DND-41 (cell line): ENCODE measurements around the gene EPC2.
"Not testable (repeated sequence)": the region's sequence is repeated elsewhere in the genome, so short reads cannot be mapped to it uniquely, and the experiment has no call there.

ENCODE experiments used
- ATAC-seq: fragments of 200-7000 bp; cut with Tn5 transposase; 3 replicates; pipeline ENCODE4 v1.9.1; 2021; ENCODE audit warnings: low read depth; ENCODE audit not compliant: insufficient read depth
- DNase-seq: peaks from one replicate; pipeline ENCODE4 v3.0.0-alpha.2; 2020
- H2AFZ ChIP-seq: 2 replicates; pipeline ENCODE4 v1.6.0; 2012; ENCODE audit warnings: low read depth, low read length
- H3K27ac ChIP-seq: 2 replicates; pipeline ENCODE4 v1.5.1; 2012; ENCODE audit warnings: low read length, inconsistent platforms
- H3K27me3 ChIP-seq: fragments of 200-600 bp; sonication (generic); 2 replicates; pipeline ENCODE4 v1.6.0; 2012; ENCODE audit warnings: low read length, mild to moderate bottlenecking, inconsistent platforms; ENCODE audit not compliant: insufficient read depth, poor library complexity
- H3K36me3 ChIP-seq: 2 replicates; pipeline ENCODE4 v1.5.1; 2012; ENCODE audit warnings: low read length, inconsistent platforms; ENCODE audit not compliant: insufficient read depth
- H3K4me1 ChIP-seq: 2 replicates; pipeline ENCODE4 v1.5.1; 2012; ENCODE audit warnings: mild to moderate bottlenecking, low read length; ENCODE audit not compliant: insufficient read depth
- H3K4me2 ChIP-seq: 2 replicates; pipeline ENCODE4 v1.6.0; 2012; ENCODE audit warnings: mild to moderate bottlenecking, moderate library complexity, low read length, inconsistent platforms; ENCODE audit not compliant: insufficient read depth
- H3K4me3 ChIP-seq, 2 experiments: fragments of 200-600 bp in 1 of 2; shearing (Covaris generic) in 1 of 2; 2 replicates each; pipeline ENCODE4 v1.5.1; 2012 to 2016; ENCODE audit warnings: inconsistent platforms in 2 of 2, low read length in 2 of 2, mild to moderate bottlenecking in 2 of 2, low read depth in 1 of 2, moderate library complexity in 1 of 2
- H3K79me2 ChIP-seq: 2 replicates; pipeline ENCODE4 v1.6.0; 2012; ENCODE audit warnings: low read length, inconsistent platforms; ENCODE audit not compliant: insufficient read depth
- H3K9ac ChIP-seq: 2 replicates; pipeline ENCODE4 v1.6.0; 2012; ENCODE audit warnings: low read depth, mild to moderate bottlenecking, inconsistent platforms, low read length, moderate library complexity
- H3K9me3 ChIP-seq: 2 replicates; pipeline ENCODE4 v1.5.1; 2012; ENCODE audit warnings: low read length, moderate library complexity, mild to moderate bottlenecking, inconsistent platforms; ENCODE audit not compliant: insufficient read depth, severe bottlenecking
- H4K20me1 ChIP-seq: 2 replicates; pipeline ENCODE4 v1.6.0; 2012; ENCODE audit warnings: low read length; ENCODE audit not compliant: insufficient read depth
- CTCF ChIP-seq: IDR thresholded peaks from 2 replicates; pipeline ENCODE4 v1.5.1; 2012; ENCODE audit warnings: borderline replicate concordance, low read length, moderate library complexity, mild to moderate bottlenecking; ENCODE audit not compliant: poor library complexity, severe bottlenecking; ENCODE audit errors: extremely low read depth
- EZH2 ChIP-seq: IDR thresholded peaks from 3 replicates; pipeline ENCODE4 v1.6.1; 2012; ENCODE audit warnings: borderline replicate concordance, low read depth, mild to moderate bottlenecking, moderate library complexity, low read length, inconsistent platforms; ENCODE audit not compliant: severe bottlenecking

EPC2 gene

GRCh38 chr2:148789059-148789458, 144.5 kb downstream of the EPC2 start:
- Histone ChIP-seq H3K27me3 (no peaks in the 10 kb centered on the region), H3K9me3 (no peaks in the 10 kb centered on the region), H3K79me2 (no peaks in the 10 kb centered on the region), H3K36me3 (peaks cover 38% of the 10 kb centered on the region), H3K4me2 (no peak overlapping the region), H4K20me1 (no peaks in the 10 kb centered on the region), H3K27ac (no peak overlapping the region), H2AFZ (no peak overlapping the region), H3K9ac (no peak overlapping the region), H3K4me1 (no peaks in the 10 kb centered on the region), H3K4me3 (no peak overlapping the region)
- ATAC-seq (no peak), DNase-seq (no peak)
- TF ChIP-seq EZH2 (no peak), CTCF (no peak)

GRCh38 chr2:148790172-148790571, 145.6 kb downstream of the EPC2 start:
- DNase-seq, H3K79me2 ChIP-seq, H4K20me1 ChIP-seq, H2AFZ ChIP-seq, ATAC-seq, H3K9me3 ChIP-seq, H3K9ac ChIP-seq, H3K27me3 ChIP-seq, H3K27ac ChIP-seq, H3K4me3 ChIP-seq, H3K4me2 ChIP-seq, H3K4me1 ChIP-seq: not testable (repeated sequence)
- H3K36me3 ChIP-seq, result peaks cover 27% of the 10 kb centered on the region; the same call in 1 of the 2 replicates

GRCh38 chr2:148794558-148794957, 150.0 kb downstream of the EPC2 start:
- Histone ChIP-seq H2AFZ (no peak overlapping the region), H3K9ac (no peak overlapping the region), H3K36me3 (no peaks in the 10 kb centered on the region; the same call in 1 of the 2 replicates), H3K4me3 (no peak overlapping the region), H3K4me1 (no peaks in the 10 kb centered on the region), H3K9me3 (no peaks in the 10 kb centered on the region), H3K27ac (no peak overlapping the region), H3K27me3 (no peaks in the 10 kb centered on the region), H4K20me1 (no peaks in the 10 kb centered on the region), H3K4me2 (no peak overlapping the region), H3K79me2 (no peaks in the 10 kb centered on the region)
- no peak for TF ChIP-seq CTCF
- TF ChIP-seq EZH2, result no peak
- ATAC-seq, result no peak
- no peak for DNase-seq

GRCh38 chr2:148796735-148797512, 152.4 kb downstream of the EPC2 start:
- Histone ChIP-seq H4K20me1 (no peaks in the 10 kb centered on the region), H3K4me3 (no peak overlapping the region), H3K4me2 (no peak overlapping the region), H3K27ac (no peak overlapping the region), H3K9me3 (no peaks in the 10 kb centered on the region), H3K36me3 (no peaks in the 10 kb centered on the region), H3K4me1 (no peaks in the 10 kb centered on the region), H3K27me3 (no peaks in the 10 kb centered on the region), H3K79me2 (no peaks in the 10 kb centered on the region), H2AFZ (no peak overlapping the region), H3K9ac (no peak overlapping the region)
- DNase-seq (no peak), ATAC-seq (peak; percentile 37; the same call in 1 of the 3 replicates)
- TF ChIP-seq EZH2 (no peak), CTCF (no peak)
